GM19328 (cell line): ENCODE measurements around the gene IRF4.

Experiments used
- ATAC-seq: cut with Tn5 transposase; IDR thresholded peaks from one replicate; pipeline ENCODE4 v1.9.1; 2021; ENCODE audit warnings: mild to moderate bottlenecking, moderate library complexity; ENCODE audit not compliant: unreplicated experiment

Gene IRF4

DNA sequence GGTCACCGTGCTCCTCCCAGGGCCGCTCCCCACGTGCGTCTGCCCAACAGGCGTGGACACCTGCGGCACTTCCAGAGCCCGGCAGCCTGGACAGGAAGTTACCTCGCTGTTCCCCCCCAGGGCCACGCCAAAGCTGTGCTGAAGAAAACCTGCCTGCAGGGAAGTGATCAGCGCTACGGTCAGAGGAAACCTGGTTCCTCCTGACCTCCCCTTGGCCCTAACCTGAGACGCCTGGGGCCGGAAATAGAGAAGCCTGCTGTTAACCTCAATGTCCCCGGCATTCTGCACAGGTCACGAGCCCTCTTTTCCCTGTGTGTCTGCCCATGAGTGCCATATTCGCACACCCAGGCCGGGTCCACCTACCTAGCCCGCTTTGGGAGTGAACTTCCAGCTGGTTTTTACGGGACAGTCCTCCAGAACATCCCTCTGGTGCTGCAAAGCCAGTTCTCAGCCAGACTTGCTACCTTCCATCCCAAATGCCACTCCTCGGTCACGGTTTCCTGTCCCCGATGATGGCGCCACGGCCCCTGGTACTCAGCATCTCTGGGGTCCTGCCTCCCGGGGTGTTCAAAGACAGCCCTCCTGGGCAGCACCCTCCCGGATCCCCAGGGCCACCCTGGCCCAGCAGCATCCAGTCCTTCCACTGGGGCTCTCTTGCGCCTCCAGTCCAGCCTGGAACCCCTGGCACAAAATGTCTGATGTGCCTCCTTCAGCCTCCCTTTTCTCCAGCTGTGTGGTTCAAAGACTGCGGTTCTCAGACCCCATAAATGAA, 12.0 kb upstream of the IRF4 start:
- ATAC-seq: no peak

DNA sequence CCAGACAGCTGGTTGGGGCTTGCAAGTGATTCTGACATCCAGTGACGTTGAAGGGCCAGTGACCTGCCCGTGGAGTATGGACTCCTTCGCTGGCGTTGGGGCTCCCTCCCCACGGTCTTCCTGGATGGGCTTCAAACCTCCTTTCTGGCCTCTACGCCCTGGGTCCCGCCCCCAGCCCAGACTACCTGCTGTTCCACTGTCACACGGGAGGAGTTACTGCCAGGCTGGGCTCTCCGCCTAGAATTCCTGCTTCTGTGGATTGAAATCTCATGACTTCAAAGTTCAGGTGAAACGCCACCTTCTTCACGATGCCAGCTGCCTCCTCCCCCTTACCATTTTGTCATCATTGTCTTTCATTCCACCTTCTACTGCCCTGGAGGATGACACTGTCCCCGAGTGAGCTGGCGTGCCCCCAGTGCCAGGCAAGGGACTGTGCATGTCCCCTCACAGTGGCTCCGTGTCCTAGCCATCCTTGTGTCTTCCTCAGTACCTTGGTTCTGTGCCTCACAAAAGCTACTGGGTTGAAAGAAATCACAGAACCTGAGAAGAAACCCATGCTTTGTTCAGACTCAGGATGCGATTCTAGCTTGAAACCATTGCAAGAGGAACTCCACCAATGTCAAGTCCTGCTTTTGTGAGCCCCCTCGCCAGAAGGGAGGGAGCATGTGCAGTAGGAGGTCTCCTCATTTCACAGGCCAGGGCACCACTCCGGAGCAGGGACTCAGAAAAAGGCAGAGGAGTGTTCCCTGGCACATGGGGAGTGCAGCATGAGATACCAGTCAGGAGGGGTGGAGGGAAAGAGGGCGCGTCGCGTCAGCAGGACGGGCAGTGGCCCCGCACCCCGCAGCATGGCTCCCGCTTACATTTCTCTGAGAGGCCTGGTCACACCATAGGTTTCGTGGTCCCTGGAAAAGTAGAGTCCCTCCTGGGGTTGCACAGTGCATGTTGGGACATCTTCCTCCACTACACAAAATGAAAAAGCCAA, 11.0 kb upstream of the IRF4 start:
- no peak for ATAC-seq

GRCh38 chr6:381742-382461, 9.7 kb upstream of the IRF4 start:
- ATAC-seq: no peak

GRCh38 chr6:382883-383810, 8.4 kb upstream of the IRF4 start:
- no peak for ATAC-seq

DNA sequence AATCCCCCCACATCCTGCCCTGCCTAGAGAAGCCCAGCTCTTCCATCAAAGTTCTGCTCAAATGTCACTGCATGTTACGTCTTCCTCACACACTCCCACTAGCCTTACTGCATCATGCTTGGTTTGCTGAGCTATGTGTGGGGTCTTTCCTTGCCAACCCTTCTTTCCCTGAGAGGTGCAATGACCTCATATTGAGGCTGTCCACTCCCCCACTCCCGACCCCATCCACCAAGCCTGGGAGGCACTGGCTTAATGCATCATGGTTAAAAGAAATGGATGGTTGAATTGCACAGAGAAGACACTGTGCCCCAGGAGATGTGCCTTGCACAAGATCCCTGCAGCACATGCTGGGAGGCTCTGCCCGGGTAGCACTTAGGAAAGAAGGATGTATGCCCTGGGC, 7.7 kb upstream of the IRF4 start:
- ATAC-seq: no peak

- ATAC-seq: no peak
Measured at GRCh38 chr6:384898-385297, 6.7 kb upstream of the IRF4 start.

DNA sequence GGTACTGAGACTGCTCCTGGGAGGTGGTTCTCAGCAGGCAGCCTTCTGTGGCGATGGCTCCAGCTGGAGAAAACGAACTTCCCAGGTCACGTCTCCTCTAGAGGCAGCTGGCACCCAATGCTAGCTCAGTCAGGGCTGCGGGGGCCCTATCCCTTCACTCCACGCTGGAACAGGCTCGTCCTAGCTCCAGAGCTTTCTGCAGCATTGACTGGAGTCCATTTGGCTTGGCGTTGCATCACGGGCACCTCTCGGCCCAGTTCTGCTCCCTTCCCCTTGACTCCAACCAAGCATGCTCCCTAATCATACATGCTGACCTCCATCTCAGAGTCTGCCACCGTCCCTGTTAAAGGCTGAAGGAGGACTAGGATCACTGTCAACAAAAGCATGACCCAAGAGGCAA, 5.9 kb upstream of the IRF4 start:
- no peak for ATAC-seq

GRCh38 chr6:386688-387266, 4.8 kb upstream of the IRF4 start:
- no peak for ATAC-seq

DNA sequence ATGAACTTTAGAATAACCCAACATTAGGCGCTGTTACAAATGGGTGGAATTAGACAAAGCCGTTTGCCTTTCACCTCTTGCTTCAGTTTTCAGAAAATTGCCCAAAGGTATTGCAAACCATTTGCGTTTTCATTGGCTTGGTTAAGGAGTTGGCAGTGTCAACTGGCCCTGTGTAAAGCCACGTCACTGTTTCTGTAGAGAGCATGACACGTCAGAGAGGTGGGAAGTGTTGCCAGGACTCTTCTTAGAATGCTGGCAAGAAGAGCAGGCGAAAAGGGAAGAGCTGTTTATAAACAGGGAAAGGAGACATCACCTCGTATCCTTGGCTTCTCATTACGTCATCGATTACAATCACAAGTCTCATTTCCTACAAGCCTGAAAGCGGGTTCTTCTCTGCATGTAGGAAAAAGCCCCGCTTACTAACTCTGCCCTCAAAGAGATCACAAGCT, 4.2 kb upstream of the IRF4 start:
- ATAC-seq: no peak

GRCh38 chr6:388202-388903, 3.2 kb upstream of the IRF4 start:
- ATAC-seq: no peak

GRCh38 chr6:389143-389542, 2.4 kb upstream of the IRF4 start:
- ATAC-seq: no peak

DNA sequence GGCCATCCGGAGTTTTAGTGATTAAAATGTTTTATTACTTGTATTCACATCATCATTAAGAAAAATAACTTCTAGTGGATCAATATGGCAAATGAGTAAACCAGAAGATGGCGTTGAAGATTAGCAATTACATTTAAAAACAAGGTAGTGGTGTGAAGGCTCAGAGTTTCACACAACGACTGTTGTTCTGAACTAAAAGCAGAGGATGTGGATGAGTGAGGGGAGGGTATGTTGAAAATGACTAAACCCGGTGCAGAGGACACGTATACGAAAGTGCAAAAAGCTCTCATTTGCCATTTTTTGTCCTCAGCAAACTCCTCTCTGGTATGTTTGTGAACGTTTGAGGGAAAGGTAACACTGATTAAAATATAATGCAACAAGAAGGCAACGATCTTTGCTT, 1.9 kb upstream of the IRF4 start:
- ATAC-seq: no peak

DNA sequence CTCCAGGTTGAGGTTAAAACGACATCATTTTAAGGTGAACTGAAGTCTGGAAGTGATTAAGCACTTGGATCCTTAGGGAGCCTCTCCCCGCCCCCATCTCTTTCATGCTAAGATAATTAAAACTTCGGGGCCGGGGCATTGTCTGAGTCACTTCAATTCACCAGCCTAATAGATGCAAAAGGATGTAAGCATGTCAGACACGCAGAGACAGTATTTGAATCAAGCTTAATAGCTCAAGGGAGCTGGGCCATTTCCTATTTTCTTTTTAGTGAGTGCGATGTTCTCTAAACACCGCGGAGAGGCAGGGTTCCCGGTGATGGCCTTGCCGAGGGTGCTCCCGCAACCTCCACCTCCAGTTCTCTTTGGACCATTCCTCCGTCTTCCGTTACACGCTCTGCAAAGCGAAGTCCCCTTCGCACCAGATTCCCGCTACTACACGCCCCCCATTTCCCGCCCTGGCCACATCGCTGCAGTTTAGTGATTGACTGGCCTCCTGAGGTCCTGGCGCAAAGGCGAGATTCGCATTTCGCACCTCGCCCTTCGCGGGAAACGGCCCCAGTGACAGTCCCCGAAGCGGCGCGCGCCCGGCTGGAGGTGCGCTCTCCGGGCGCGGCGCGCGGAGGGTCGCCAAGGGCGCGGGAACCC, 516 bp upstream of the IRF4 start:
- ATAC-seq: peak; percentile 14

DNA sequence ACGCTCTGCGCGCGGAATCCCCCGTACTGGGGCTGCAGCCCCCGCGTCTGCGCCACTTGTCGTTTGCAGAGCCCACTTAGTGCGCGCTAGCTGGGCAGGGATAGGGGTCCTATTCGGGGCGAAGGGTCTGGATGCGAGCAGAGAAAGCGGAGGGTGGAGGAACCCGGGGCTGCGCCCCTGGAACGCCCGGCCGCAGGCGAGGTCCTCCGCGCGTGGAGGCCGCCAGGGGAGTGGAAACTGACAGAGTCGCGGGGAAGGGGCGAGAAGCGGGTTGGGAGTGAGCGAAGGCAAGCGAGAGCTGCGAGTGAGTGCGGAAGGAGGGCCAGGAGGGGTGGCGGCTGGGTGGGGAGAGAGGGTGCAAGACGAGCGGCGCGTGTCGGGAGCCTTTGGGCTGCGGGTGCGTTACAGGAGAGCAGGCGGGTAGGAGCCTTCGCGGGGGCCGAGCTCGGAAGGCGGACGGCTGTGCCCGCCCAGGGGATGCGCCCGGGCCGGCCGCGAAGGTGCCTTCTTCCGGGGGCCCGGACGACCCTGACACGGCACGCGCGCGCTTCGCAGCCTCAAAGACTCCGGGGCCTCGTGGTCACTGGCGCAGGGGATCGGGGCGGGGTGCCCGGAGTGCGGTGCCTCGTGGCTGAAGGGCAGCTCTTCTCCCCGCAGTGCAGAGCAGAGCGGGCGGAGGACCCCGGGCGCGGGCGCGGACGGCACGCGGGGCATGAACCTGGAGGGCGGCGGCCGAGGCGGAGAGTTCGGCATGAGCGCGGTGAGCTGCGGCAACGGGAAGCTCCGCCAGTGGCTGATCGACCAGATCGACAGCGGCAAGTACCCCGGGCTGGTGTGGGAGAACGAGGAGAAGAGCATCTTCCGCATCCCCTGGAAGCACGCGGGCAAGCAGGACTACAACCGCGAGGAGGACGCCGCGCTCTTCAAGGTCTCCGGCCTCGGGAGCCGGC, 1.2 kb downstream of the IRF4 start:
- no peak for ATAC-seq

DNA sequence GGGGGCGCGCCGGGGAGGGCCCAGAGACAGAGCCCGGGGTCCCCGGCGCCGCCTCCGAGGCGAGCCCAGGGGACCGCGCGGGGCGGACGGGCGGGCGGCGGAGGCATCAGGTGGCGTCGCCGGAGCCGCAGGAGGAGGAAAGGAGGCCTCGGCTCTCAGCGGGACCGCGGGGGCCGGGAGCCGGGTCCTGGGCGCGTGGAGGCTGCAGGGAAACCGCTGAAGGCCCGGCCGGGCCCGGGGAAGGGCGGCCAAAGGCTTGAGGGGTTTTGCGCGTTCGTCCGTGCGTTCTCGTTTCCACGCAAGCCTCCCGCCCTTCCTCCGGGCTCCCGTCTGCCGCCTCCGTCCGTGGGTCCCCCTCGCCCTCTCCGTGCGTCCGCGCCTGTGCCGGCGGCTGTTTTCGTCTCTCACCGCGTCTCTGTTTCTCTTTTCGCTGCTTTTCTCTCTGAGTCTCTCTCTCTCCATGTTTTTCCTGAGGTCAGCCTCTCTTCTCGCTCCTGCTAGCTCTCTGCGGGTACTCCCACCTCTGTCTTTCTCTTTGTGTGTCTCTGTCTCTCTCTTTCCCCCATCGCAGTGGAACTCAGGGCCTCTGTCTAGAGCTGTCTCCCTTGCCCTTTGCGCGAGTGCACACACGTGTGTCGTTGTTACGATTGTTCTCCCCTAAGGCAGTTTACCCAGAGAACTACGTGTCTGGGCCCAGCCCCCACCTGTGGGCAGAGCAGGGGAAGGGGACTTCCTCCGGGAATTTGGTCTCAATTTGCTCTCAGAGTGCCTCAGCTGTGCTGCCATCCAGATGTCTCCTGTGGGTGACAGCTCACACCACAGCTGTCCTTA, 2.1 kb downstream of the IRF4 start:
- ATAC-seq: no peak

DNA sequence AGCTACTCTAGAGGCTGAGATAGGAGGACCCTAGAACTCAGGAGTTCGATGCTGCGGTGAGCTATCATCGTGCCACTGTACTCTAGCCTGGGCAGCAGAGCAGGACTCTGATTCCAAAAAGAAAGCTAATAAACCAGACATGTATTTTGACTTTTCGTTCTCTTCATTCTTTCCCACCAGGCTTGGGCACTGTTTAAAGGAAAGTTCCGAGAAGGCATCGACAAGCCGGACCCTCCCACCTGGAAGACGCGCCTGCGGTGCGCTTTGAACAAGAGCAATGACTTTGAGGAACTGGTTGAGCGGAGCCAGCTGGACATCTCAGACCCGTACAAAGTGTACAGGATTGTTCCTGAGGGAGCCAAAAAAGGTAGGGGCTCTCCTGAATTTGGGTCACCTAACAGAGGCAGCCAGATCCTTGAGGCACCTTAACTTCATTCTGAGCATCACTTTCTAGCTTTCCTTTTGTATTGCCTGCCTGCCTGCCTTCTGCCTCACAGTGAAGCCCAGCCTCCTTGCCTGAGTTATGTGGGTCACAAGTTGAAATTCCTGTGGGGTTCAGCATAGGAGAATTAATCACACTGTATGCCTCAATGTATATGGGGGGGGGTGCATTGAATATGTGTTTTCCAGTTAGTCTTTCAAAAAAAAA, 3.2 kb downstream of the IRF4 start:
- ATAC-seq: no peak
